ENCODE measurements around the gene ROBO1. TPM values are rescaled to one million over a fixed set of nuclear protein-coding genes. Genes with fewer than 3 reads are reported as not detected.

ROBO1 gene
- total RNA-seq, 4 donors from 2014 or later: 8.6 to 26.3 (median 16.6) TPM

DNA sequence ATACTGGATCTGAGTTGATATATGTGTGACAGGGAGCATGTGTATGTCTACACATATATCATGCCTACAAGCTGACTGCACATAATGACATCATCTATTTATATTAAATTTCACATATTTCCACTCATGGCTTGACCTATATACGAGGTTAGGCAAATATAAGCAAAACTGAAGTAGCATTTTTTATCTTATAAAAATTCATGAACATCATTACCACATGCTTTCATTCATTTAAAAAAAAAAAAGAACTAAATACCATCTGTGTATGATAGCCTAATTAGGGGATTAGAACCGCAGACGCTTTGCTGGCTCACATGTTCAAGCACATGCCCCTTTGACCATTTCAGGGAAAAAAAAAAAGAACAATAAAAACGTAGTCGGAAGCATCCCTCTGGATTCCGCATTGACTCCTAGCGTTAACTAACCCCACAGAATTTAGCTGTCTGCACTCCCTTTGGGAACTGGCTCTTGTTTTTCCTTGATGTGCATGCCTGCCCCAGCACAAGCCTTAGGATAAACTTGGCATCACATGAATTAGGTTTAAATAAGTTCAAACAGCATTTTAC, 888.4 kb downstream of the ROBO1 start:
- Histone ChIP-seq H3K9me3 (no peaks in the 10 kb centered on the region), H3K4me3 (replicated peaks in 1 of 3) (no peak overlapping the region), H3K4me1 (peaks cover 0 to 6% of the 10 kb centered on the region in 2 donors), H3K27me3 (no peaks in the 10 kb centered on the region), H3K36me3 (no peaks in the 10 kb centered on the region), H3K27ac (no peak overlapping the region)
- no peak for TF ChIP-seq POLR2A (IDR thresholded peaks at IDR 0.05)
- TF ChIP-seq, protein P1, sequence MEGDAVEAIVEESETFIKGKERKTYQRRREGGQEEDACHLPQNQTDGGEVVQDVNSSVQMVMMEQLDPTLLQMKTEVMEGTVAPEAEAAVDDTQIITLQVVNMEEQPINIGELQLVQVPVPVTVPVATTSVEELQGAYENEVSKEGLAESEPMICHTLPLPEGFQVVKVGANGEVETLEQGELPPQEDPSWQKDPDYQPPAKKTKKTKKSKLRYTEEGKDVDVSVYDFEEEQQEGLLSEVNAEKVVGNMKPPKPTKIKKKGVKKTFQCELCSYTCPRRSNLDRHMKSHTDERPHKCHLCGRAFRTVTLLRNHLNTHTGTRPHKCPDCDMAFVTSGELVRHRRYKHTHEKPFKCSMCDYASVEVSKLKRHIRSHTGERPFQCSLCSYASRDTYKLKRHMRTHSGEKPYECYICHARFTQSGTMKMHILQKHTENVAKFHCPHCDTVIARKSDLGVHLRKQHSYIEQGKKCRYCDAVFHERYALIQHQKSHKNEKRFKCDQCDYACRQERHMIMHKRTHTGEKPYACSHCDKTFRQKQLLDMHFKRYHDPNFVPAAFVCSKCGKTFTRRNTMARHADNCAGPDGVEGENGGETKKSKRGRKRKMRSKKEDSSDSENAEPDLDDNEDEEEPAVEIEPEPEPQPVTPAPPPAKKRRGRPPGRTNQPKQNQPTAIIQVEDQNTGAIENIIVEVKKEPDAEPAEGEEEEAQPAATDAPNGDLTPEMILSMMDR (IDR thresholded peaks at IDR 0.05): no peak
- 79 to 81% methylated on average over 7 of the region's 7 CpGs for WGBS, 2 donors
- intact Hi-C loops (cut with DNase I): no loop called here
- DNase-seq: no peak

DNA sequence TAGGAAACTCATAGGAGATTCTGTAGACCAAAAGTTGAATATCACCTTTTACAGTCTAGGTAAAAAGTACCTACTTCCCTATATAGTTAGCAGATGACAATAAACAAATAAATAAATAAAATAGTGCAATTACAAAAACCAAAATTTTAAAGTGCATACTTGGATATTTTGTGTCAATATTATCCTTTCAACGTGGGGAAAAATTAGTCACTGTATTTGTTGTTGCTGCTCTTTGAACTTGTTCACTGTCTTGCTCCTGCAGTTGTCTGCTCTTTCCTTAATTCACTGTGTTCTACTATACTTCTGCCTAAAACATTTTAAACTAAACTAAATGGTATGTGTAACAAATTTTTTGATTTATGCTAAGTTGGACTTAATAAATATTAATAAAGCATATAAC, 889.0 kb downstream of the ROBO1 start:
- DNase-seq: no peak
- Histone ChIP-seq H3K36me3 (no peaks in the 10 kb centered on the region), H3K27ac (no peak overlapping the region), H3K4me1 (peaks cover 0 to 6% of the 10 kb centered on the region in 2 donors), H3K4me3 (replicated peaks in 1 of 3) (no peak overlapping the region), H3K9me3 (no peaks in the 10 kb centered on the region), H3K27me3 (no peaks in the 10 kb centered on the region)
- TF ChIP-seq, protein P1 (IDR thresholded peaks at IDR 0.05): no peak
- no peak for TF ChIP-seq POLR2A (IDR thresholded peaks at IDR 0.05)
- WGBS, 2 donors: 56 to 71% methylated on average over 1 of the region's 1 CpG
- intact Hi-C loops (cut with DNase I): no loop called here

DNA sequence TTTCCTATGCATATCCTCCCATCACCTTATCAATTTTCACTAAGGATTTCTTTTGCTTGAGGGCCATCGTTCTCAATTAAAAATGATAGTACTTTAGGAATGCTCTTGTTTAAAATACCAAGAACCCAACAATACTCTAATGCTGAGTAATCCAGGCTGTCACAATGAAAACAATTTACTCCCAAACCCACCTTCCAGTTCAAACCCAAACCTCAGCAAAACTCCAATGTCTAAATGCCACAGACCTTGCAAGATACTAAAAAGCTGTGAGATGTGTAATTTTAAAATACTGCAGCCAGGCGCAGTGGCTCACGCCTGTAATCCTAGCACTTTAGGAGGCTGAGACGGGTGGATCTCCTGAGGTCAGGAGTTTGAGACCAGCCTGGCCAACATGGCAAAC, 889.8 kb downstream of the ROBO1 start:
- Histone ChIP-seq H3K9me3 (no peaks in the 10 kb centered on the region), H3K36me3 (no peaks in the 10 kb centered on the region), H3K27me3 (no peaks in the 10 kb centered on the region), H3K4me1 (peaks cover 0 to 6% of the 10 kb centered on the region in 2 donors), H3K27ac (no peak overlapping the region), H3K4me3 (replicated peaks in 1 of 3) (no peak overlapping the region)
- intact Hi-C loops (cut with DNase I): no loop called here
- 90 to 93% methylated on average over 4 of the region's 4 CpGs for WGBS, 2 donors
- TF ChIP-seq, protein P1 (IDR thresholded peaks at IDR 0.05): no peak
- no peak for TF ChIP-seq POLR2A (IDR thresholded peaks at IDR 0.05)
- no peak for DNase-seq

DNA sequence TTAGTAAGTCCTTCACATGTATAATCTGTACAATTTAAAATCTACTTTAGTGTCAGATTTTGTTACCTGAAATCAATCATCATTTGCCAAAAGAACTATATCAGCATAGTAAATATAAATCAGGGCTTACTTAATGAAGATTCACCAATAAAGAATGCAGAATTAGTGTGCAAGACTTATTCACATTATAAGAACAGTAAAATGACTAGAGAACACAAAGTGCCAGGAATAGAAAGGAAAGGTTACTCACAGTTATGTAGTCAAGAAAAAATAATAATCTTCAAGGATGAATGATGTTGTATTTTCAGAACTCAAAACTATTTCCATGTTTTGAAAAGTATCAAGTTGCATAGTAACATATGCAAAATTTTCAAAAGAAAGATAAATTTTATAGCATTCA, 891.9 kb downstream of the ROBO1 start:
- intact Hi-C loops (cut with DNase I): no loop called here
- Histone ChIP-seq H3K27me3 (no peaks in the 10 kb centered on the region), H3K9me3 (no peaks in the 10 kb centered on the region), H3K4me1 (peaks cover 0 to 6% of the 10 kb centered on the region in 2 donors), H3K36me3 (no peaks in the 10 kb centered on the region), H3K4me3 (replicated peaks in 1 of 3) (no peak overlapping the region), H3K27ac (no peak overlapping the region)
- no peak for DNase-seq
- no peak for TF ChIP-seq POLR2A (IDR thresholded peaks at IDR 0.05)
- TF ChIP-seq, protein P1 (IDR thresholded peaks at IDR 0.05): no peak

DNA sequence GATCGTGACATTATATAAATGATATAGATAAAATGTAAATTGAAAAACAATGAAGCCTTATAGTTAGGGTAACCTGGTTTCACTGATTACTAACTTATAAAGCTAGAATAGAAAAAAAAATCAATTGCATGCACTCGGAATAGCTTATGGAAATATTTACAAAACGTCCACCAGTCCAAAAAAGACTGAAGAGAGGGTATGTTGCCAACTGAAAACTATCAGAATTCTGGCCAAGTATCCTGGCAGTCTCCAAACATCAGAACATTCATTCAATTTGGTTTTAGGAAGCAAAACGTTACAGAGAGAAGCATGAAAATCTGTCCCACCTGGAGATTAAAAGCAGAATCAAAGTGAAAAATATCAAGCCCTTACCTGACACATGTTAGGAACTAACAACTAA, 892.4 kb downstream of the ROBO1 start:
- no peak overlapping the region for H3K4me3 ChIP-seq (replicated peaks in 1 of 3)
- peaks cover 0 to 6% of the 10 kb centered on the region in 2 donors for H3K4me1 ChIP-seq
- no peaks in the 10 kb centered on the region for H3K27me3 ChIP-seq
- H3K27ac ChIP-seq: peak overlapping the region in 1 of 3 donors; percentile 1
- no peak for DNase-seq
- H3K36me3 ChIP-seq: no peaks in the 10 kb centered on the region
- no peaks in the 10 kb centered on the region for H3K9me3 ChIP-seq
- WGBS, 2 donors: 44 to 61% methylated on average over 4 of the region's 4 CpGs
- TF ChIP-seq, protein P1 (IDR thresholded peaks at IDR 0.05): no peak
- no peak for TF ChIP-seq POLR2A (IDR thresholded peaks at IDR 0.05)
- intact Hi-C loops (cut with DNase I): no loop called here

Measured in thyroid gland (tissue), 4 donors.